ENCODE measurements around the gene LIN9. TPM values are rescaled to one million over a fixed set of nuclear protein-coding genes. Genes with fewer than 3 reads are reported as not detected.

LIN9 gene
- total and polyA plus RNA-seq, 2 donors (not counting 3 experiments of a cell fraction or from before 2014, with no cell fraction given), result 2.5 to 7.6 TPM

DNA sequence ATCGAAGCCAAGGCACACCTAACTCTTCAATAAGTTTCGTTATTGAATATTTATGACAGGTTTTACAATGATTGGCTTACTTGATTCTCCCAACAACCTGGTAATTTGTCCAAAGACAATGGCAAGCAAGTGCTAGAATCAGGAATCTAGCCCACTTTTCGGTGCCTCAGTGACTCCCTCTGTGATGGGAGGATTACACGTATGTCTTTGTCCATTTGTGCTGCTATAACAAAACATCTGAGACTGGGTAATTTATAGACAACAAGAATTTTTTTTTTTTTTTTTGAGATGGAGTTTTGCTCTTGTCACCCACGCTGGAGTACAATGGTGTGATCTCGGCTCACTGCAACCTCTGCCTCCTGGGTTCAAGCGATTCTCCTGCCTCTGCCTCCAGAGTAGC, 2.4 kb upstream of the LIN9 start:
- H3K4me3 ChIP-seq (replicated peaks in 1 of 3; ENCODE audit: insufficient read depth in 1 of 3, low read depth in 1 of 3, low read length in 3 of 3), result no peak overlapping the region
- no peaks in the 10 kb centered on the region for H4K20me1 ChIP-seq (replicated peaks; ENCODE audit: control insufficient read depth, extremely low read depth, insufficient read depth, low read length)
- no TSS peak for BruUV-seq (replicated peaks)
- intact Hi-C loops (cut with micrococcal nuclease) (no loop called here), dilution Hi-C loops (cut with MboI; ENCODE audit: extremely low pct_ligation_motif_present, low sequenced_read_pairs) (no loop called here)
- no peak overlapping the region for H3K27ac ChIP-seq (ENCODE audit: insufficient read depth, low read depth, low read length)
- H3K9me1 ChIP-seq (replicated peaks; ENCODE audit: control insufficient read depth, extremely low read depth, insufficient read depth, low read length), result no peaks in the 10 kb centered on the region
- peaks cover 13% of the 10 kb centered on the region for H3K4me1 ChIP-seq (ENCODE audit: control insufficient read depth, extremely low read depth, insufficient read depth, low read length)
- no peak overlapping the region for H3K4me2 ChIP-seq (ENCODE audit: insufficient read depth, low read length)
- H2AFZ ChIP-seq (ENCODE audit: low read depth, low read length), result no peak overlapping the region
- peaks cover 4 to 6% of the 10 kb centered on the region in 2 experiments for H3K27me3 ChIP-seq (ENCODE audit: control insufficient read depth in 2 of 2, insufficient read depth in 2 of 2, low read length in 2 of 2)
- ChIA-PET POLR2A (no interaction called here), CTCF (interaction anchor here (1.2 kb wide), 1 partner anchor 15 kb away, joined by 3 read pairs; no protein-coding TSS in a partner anchor)
- H3K9ac ChIP-seq (replicated peaks; ENCODE audit: extremely low read depth, insufficient read depth, low read length), result no peak overlapping the region
- TF ChIP-seq MYC (IDR thresholded peaks at IDR 0.05; ENCODE audit: low read depth, low read length) (no peak), POLR2AphosphoS5 (IDR thresholded peaks at IDR 0.05; ENCODE audit: insufficient read depth, low read depth, low read length) (no peak), EZH2 (IDR thresholded peaks at IDR 0.05; ENCODE audit: borderline replicate concordance, low read depth, low read length, severe bottlenecking) (no peak), FOS (IDR thresholded peaks at IDR 0.05; ENCODE audit: borderline replicate concordance, insufficient read depth, low read length) (no peak), JUN (IDR thresholded peaks at IDR 0.05; ENCODE audit: borderline replicate concordance, insufficient read depth, insufficient read length, low read depth) (no peak), POLR2A (IDR thresholded peaks at IDR 0.05; ENCODE audit: low read depth, low read length) (no peak), GATA2 (IDR thresholded peaks at IDR 0.05; ENCODE audit: insufficient read depth, insufficient read length, low read depth, low read length) (no peak)
- TF ChIP-seq, protein P1, sequence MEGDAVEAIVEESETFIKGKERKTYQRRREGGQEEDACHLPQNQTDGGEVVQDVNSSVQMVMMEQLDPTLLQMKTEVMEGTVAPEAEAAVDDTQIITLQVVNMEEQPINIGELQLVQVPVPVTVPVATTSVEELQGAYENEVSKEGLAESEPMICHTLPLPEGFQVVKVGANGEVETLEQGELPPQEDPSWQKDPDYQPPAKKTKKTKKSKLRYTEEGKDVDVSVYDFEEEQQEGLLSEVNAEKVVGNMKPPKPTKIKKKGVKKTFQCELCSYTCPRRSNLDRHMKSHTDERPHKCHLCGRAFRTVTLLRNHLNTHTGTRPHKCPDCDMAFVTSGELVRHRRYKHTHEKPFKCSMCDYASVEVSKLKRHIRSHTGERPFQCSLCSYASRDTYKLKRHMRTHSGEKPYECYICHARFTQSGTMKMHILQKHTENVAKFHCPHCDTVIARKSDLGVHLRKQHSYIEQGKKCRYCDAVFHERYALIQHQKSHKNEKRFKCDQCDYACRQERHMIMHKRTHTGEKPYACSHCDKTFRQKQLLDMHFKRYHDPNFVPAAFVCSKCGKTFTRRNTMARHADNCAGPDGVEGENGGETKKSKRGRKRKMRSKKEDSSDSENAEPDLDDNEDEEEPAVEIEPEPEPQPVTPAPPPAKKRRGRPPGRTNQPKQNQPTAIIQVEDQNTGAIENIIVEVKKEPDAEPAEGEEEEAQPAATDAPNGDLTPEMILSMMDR (IDR thresholded peaks at IDR 0.05; ENCODE audit: extremely low read depth in 1 of 2, insufficient read depth in 1 of 2, low read depth in 1 of 2, low read length in 2 of 2), result no peak
- TF ChIP-seq, protein P2, sequence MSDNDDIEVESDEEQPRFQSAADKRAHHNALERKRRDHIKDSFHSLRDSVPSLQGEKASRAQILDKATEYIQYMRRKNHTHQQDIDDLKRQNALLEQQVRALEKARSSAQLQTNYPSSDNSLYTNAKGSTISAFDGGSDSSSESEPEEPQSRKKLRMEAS (IDR thresholded peaks at IDR 0.05; ENCODE audit: insufficient read depth, insufficient read length), result no peak
- H3K36me3 ChIP-seq (ENCODE audit: control insufficient read depth in 2 of 2, extremely low read depth in 1 of 2, insufficient read depth in 2 of 2, low read length in 2 of 2), result no peaks in the 10 kb centered on the region
- DNase-seq (ENCODE audit: low read depth, low spot score) (no peak), FAIRE-seq (no peak)
- no peaks in the 10 kb centered on the region for H3K9me3 ChIP-seq (replicated peaks; ENCODE audit: control insufficient read depth, insufficient read depth, low read length)
- peaks cover 24% of the 10 kb centered on the region for H3K79me2 ChIP-seq (ENCODE audit: control insufficient read depth, insufficient read depth, low read length)

Measured in endothelial cell of umbilical vein (primary cell).